Measurements from ENCODE around the gene NEK7. TPM values are rescaled to one million over a fixed set of nuclear protein-coding genes. Genes with fewer than 3 reads are reported as not detected.

Gene NEK7
- total and polyA plus RNA-seq, 9 of the 15 experiments (the other 6 are each of a cell fraction or from before 2014, with no cell fraction given) = 8.5 to 37.3 (median 27.7) TPM

GRCh38 chr1:198295225-198295624 lies 138.4 kb downstream of the NEK7 start:
- H3K79me2 ChIP-seq (ENCODE audit: control insufficient read depth, insufficient read depth, low read length) = no peaks in the 10 kb centered on the region
- no peaks in the 10 kb centered on the region for H3K9me1 ChIP-seq (ENCODE audit: control insufficient read depth, insufficient read depth, low read length)
- intact Hi-C loops (cut with micrococcal nuclease) = no loop called here
- TF ChIP-seq, protein P1, sequence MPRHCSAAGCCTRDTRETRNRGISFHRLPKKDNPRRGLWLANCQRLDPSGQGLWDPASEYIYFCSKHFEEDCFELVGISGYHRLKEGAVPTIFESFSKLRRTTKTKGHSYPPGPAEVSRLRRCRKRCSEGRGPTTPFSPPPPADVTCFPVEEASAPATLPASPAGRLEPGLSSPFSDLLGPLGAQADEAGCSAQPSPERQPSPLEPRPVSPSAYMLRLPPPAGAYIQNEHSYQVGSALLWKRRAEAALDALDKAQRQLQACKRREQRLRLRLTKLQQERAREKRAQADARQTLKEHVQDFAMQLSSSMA (CRISPR knock-in tag; IDR thresholded peaks at IDR 0.05) = no peak
- TF ChIP-seq NFE2 (IDR thresholded peaks at IDR 0.05; ENCODE audit: low read depth) = no peak
- FAIRE-seq (no peak), DNase-seq (ENCODE audit: extremely low read depth in 1 of 4, low spot score in 3 of 4) (no peak), ATAC-seq (no peak)
- POLR2A ChIA-PET = interaction anchor here (0.6 to 0.7 kb wide), 2 partner anchors 16 to 97 kb away, joined by 3 read pairs; no protein-coding TSS in a partner anchor
- WGBS (ENCODE audit: insufficient coverage, low coverage, missing lambda C conversion rate) = 89% methylated on average over 8 of the region's 8 CpGs
- H3K27me3 ChIP-seq (ENCODE audit: control insufficient read depth in 2 of 2, insufficient read depth in 2 of 2, low read length in 2 of 2) = no peaks in the 10 kb centered on the region
- no peaks in the 10 kb centered on the region for H4K20me1 ChIP-seq (replicated peaks; ENCODE audit: control insufficient read depth, insufficient read depth, low read length)
- no TSS peak for BruUV-seq (replicated peaks)
- in situ Hi-C loops (cut with MboI) = no loop called here
- no peak overlapping the region for H3K9ac ChIP-seq (ENCODE audit: insufficient read depth in 1 of 2, low read depth in 2 of 2, low read length in 2 of 2)
- peaks cover 18% of the 10 kb centered on the region; the same call in 1 of the 3 replicates for H3K36me3 ChIP-seq (ENCODE audit: control insufficient read depth, insufficient read depth, low read length)
- no peak overlapping the region for H3K27ac ChIP-seq (ENCODE audit: extremely low read depth, low read depth, low read length)
- no peak overlapping the region for H2AFZ ChIP-seq (ENCODE audit: low read depth, low read length)
- H3K4me3 ChIP-seq = no peak overlapping the region
- no peaks in the 10 kb centered on the region for H3K9me3 ChIP-seq (replicated peaks; ENCODE audit: control insufficient read depth, insufficient read depth, low read depth, low read length)
- no peaks in the 10 kb centered on the region for H3K4me1 ChIP-seq (replicated peaks in 1 of 2; ENCODE audit: control insufficient read depth in 2 of 2, insufficient read depth in 2 of 2, low read length in 2 of 2)
- H3K4me2 ChIP-seq (ENCODE audit: insufficient read depth, low read length) = no peak overlapping the region
- CTCF ChIA-PET (ENCODE audit: low intra/inter-chr PET ratio) = no interaction called here

- no peaks in the 10 kb centered on the region for H3K9me3 ChIP-seq (replicated peaks; ENCODE audit: control insufficient read depth, insufficient read depth, low read depth, low read length)
- DNase-seq (ENCODE audit: extremely low read depth in 1 of 4, low spot score in 3 of 4) (no peak), FAIRE-seq (no peak), ATAC-seq (peak; percentile 35; the same call in 2 of the 3 replicates)
- H3K4me1 ChIP-seq (replicated peaks in 1 of 2; ENCODE audit: control insufficient read depth in 2 of 2, insufficient read depth in 2 of 2, low read length in 2 of 2) = no peaks in the 10 kb centered on the region
- in situ Hi-C loops (cut with MboI) = no loop called here
- no peaks in the 10 kb centered on the region for H3K27me3 ChIP-seq (ENCODE audit: control insufficient read depth in 2 of 2, insufficient read depth in 2 of 2, low read length in 2 of 2)
- WGBS (ENCODE audit: insufficient coverage, low coverage, missing lambda C conversion rate) = 73% methylated on average over 4 of the region's 4 CpGs
- ChIA-PET CTCF (ENCODE audit: low intra/inter-chr PET ratio) (no interaction called here), POLR2A (interaction anchor here (0.6 to 0.7 kb wide), 2 partner anchors 17 to 97 kb away, joined by 3 read pairs; no protein-coding TSS in a partner anchor)
- no peaks in the 10 kb centered on the region for H4K20me1 ChIP-seq (replicated peaks; ENCODE audit: control insufficient read depth, insufficient read depth, low read length)
- no peaks in the 10 kb centered on the region for H3K79me2 ChIP-seq (ENCODE audit: control insufficient read depth, insufficient read depth, low read length)
- no peak overlapping the region for H2AFZ ChIP-seq (ENCODE audit: low read depth, low read length)
- BruUV-seq (replicated peaks) = no TSS peak
- H3K9ac ChIP-seq (ENCODE audit: insufficient read depth in 1 of 2, low read depth in 2 of 2, low read length in 2 of 2) = no peak overlapping the region
- intact Hi-C loops (cut with micrococcal nuclease) = no loop called here
- peaks cover 18% of the 10 kb centered on the region; the same call in 1 of the 3 replicates for H3K36me3 ChIP-seq (ENCODE audit: control insufficient read depth, insufficient read depth, low read length)
- no peaks in the 10 kb centered on the region for H3K9me1 ChIP-seq (ENCODE audit: control insufficient read depth, insufficient read depth, low read length)
- no peak overlapping the region for H3K27ac ChIP-seq (ENCODE audit: extremely low read depth, low read depth, low read length)
- H3K4me3 ChIP-seq = no peak overlapping the region
- no peak overlapping the region for H3K4me2 ChIP-seq (ENCODE audit: insufficient read depth, low read length)
- TF ChIP-seq JUN (IDR thresholded peaks at IDR 0.05; ENCODE audit: borderline replicate concordance, low read depth, low read length) (no peak), JUN (CRISPR knock-in tag; IDR thresholded peaks at IDR 0.05; ENCODE audit: borderline replicate concordance) (no peak), ARNT (IDR thresholded peaks at IDR 0.05) (no peak), ZSCAN32 (CRISPR knock-in tag; IDR thresholded peaks at IDR 0.05) (no peak), SREBF2 (CRISPR knock-in tag; IDR thresholded peaks at IDR 0.05) (no peak), SIN3A (IDR thresholded peaks at IDR 0.05; ENCODE audit: borderline replicate concordance in 2 of 2, control insufficient read depth in 1 of 2, low read depth in 2 of 2, low read length in 2 of 2) (no peak)
- TF ChIP-seq, protein P2, sequence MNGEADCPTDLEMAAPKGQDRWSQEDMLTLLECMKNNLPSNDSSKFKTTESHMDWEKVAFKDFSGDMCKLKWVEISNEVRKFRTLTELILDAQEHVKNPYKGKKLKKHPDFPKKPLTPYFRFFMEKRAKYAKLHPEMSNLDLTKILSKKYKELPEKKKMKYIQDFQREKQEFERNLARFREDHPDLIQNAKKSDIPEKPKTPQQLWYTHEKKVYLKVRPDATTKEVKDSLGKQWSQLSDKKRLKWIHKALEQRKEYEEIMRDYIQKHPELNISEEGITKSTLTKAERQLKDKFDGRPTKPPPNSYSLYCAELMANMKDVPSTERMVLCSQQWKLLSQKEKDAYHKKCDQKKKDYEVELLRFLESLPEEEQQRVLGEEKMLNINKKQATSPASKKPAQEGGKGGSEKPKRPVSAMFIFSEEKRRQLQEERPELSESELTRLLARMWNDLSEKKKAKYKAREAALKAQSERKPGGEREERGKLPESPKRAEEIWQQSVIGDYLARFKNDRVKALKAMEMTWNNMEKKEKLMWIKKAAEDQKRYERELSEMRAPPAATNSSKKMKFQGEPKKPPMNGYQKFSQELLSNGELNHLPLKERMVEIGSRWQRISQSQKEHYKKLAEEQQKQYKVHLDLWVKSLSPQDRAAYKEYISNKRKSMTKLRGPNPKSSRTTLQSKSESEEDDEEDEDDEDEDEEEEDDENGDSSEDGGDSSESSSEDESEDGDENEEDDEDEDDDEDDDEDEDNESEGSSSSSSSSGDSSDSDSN (IDR thresholded peaks at IDR 0.05; ENCODE audit: borderline replicate concordance in 1 of 2, low read depth in 2 of 2, low read length in 2 of 2) = no peak
Observed at GRCh38 chr1:198295971-198296370, 139.2 kb downstream of the NEK7 start.
